ENCODE data around the gene HIPK2. TPM values are rescaled to one million over a fixed set of nuclear protein-coding genes. Genes with fewer than 3 reads are reported as not detected.

HIPK2 gene
- total and polyA plus RNA-seq, 10 of the 15 experiments (the other 5 are each of a cell fraction or from before 2014, with no cell fraction given): 1.7 to 39.0 (median 9.4) TPM

DNA sequence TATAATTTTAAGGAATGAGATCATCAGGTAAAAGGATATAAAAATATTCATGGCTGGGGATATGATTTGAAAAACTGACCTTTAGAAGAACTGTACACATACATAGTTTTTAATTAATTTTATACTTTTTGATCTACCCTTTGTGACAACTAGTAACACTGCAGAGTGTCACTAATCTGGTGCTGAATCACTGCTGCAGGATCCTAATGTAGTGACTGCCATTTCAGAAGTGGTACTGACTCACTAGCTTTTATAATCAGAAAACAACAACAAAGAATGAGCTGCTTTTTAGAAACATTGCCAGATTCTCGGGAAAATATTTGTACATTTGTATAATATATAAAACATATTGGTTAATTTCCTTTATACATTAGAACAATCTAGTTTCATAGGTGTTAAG lies 110.4 kb downstream of the HIPK2 start (continued):
- TF ChIP-seq, protein P1, sequence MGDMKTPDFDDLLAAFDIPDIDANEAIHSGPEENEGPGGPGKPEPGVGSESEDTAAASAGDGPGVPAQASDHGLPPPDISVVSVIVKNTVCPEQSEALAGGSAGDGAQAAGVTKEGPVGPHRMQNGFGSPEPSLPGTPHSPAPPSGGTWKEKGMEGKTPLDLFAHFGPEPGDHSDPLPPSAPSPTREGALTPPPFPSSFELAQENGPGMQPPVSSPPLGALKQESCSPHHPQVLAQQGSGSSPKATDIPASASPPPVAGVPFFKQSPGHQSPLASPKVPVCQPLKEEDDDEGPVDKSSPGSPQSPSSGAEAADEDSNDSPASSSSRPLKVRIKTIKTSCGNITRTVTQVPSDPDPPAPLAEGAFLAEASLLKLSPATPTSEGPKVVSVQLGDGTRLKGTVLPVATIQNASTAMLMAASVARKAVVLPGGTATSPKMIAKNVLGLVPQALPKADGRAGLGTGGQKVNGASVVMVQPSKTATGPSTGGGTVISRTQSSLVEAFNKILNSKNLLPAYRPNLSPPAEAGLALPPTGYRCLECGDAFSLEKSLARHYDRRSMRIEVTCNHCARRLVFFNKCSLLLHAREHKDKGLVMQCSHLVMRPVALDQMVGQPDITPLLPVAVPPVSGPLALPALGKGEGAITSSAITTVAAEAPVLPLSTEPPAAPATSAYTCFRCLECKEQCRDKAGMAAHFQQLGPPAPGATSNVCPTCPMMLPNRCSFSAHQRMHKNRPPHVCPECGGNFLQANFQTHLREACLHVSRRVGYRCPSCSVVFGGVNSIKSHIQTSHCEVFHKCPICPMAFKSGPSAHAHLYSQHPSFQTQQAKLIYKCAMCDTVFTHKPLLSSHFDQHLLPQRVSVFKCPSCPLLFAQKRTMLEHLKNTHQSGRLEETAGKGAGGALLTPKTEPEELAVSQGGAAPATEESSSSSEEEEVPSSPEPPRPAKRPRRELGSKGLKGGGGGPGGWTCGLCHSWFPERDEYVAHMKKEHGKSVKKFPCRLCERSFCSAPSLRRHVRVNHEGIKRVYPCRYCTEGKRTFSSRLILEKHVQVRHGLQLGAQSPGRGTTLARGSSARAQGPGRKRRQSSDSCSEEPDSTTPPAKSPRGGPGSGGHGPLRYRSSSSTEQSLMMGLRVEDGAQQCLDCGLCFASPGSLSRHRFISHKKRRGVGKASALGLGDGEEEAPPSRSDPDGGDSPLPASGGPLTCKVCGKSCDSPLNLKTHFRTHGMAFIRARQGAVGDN (IDR thresholded peaks at IDR 0.05): no peak
- no peak for TF ChIP-seq BHLHE40 (IDR thresholded peaks at IDR 0.05; ENCODE audit: borderline replicate concordance in 1 of 2, low read depth in 2 of 2, low read length in 1 of 2)
- no peak for TF ChIP-seq ZNF207 (IDR thresholded peaks at IDR 0.05; ENCODE audit: borderline replicate concordance)
- no peak for TF ChIP-seq JUNB (IDR thresholded peaks at IDR 0.05)
- TF ChIP-seq NFXL1 (IDR thresholded peaks at IDR 0.05; ENCODE audit: borderline replicate concordance): no peak

DNA sequence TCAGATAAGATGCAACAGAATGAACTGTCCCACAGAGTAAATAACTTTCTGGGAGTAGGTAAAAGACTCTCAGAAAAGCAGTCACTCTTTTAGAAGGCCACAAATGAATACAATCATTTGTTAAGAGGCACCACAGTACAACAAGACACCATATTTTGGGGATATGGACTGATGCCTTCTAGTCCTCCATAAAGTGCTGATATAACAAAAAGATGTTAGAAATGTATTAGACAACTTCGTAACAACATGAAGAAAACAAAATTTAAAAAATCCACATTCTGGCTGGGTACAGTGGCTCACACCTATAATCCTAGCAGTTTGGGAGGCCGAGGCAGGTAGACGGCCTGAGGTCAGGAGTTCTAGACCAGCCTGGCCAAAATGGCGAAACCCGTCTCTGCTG lies 111.3 kb downstream of the HIPK2 start:
- RAD21 ChIA-PET (ENCODE audit: unreplicated experiment): no interaction called here
- FAIRE-seq (no peak), ATAC-seq (no peak)
- TF ChIP-seq, protein P2, sequence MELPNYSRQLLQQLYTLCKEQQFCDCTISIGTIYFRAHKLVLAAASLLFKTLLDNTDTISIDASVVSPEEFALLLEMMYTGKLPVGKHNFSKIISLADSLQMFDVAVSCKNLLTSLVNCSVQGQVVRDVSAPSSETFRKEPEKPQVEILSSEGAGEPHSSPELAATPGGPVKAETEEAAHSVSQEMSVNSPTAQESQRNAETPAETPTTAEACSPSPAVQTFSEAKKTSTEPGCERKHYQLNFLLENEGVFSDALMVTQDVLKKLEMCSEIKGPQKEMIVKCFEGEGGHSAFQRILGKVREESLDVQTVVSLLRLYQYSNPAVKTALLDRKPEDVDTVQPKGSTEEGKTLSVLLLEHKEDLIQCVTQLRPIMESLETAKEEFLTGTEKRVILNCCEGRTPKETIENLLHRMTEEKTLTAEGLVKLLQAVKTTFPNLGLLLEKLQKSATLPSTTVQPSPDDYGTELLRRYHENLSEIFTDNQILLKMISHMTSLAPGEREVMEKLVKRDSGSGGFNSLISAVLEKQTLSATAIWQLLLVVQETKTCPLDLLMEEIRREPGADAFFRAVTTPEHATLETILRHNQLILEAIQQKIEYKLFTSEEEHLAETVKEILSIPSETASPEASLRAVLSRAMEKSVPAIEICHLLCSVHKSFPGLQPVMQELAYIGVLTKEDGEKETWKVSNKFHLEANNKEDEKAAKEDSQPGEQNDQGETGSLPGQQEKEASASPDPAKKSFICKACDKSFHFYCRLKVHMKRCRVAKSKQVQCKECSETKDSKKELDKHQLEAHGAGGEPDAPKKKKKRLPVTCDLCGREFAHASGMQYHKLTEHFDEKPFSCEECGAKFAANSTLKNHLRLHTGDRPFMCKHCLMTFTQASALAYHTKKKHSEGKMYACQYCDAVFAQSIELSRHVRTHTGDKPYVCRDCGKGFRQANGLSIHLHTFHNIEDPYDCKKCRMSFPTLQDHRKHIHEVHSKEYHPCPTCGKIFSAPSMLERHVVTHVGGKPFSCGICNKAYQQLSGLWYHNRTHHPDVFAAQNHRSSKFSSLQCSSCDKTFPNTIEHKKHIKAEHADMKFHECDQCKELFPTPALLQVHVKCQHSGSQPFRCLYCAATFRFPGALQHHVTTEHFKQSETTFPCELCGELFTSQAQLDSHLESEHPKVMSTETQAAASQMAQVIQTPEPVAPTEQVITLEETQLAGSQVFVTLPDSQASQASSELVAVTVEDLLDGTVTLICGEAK (IDR thresholded peaks at IDR 0.05; ENCODE audit: borderline replicate concordance): no peak
- TF ChIP-seq NFIC (IDR thresholded peaks at IDR 0.05; ENCODE audit: low read depth, low read length) (no peak), SPI1 (IDR thresholded peaks at IDR 0.05; ENCODE audit: borderline replicate concordance, insufficient read depth, low read depth, low read length) (no peak), MXI1 (IDR thresholded peaks at IDR 0.05; ENCODE audit: low read depth, low read length) (no peak), CHD1 (IDR thresholded peaks at IDR 0.05; ENCODE audit: low read depth, low read length) (no peak), YBX1 (IDR thresholded peaks at IDR 0.05) (no peak), ZNF217 (IDR thresholded peaks at IDR 0.05) (no peak), RAD21 (IDR thresholded peaks at IDR 0.05; ENCODE audit: insufficient read depth, low read depth, low read length) (no peak)
- TF ChIP-seq, protein P3, sequence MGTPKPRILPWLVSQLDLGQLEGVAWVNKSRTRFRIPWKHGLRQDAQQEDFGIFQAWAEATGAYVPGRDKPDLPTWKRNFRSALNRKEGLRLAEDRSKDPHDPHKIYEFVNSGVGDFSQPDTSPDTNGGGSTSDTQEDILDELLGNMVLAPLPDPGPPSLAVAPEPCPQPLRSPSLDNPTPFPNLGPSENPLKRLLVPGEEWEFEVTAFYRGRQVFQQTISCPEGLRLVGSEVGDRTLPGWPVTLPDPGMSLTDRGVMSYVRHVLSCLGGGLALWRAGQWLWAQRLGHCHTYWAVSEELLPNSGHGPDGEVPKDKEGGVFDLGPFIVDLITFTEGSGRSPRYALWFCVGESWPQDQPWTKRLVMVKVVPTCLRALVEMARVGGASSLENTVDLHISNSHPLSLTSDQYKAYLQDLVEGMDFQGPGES (IDR thresholded peaks at IDR 0.05): no peak

More for the DNA sequence above, 111.3 kb downstream of the HIPK2 start:
- ChIA-PET CTCF (interaction anchor here (0.7 to 10.0 kb wide), 4 partner anchors 20 to 308 kb away, joined by 3 to 85 read pairs (median 3); no protein-coding TSS in a partner anchor), SMC1A (ENCODE audit: uncharacterized antibody, unreplicated experiment) (interaction anchor here (0.7 to 1.3 kb wide), 4 partner anchors 10 to 19 kb away, joined by 3 to 5 read pairs (median 3); no protein-coding TSS in a partner anchor), POLR2A (no interaction called here)
- Histone ChIP-seq H3K36me3 (ENCODE audit: control insufficient read depth in 2 of 2, insufficient read depth in 2 of 2, low read length in 1 of 2) (peaks cover 0 to 2% of the 10 kb centered on the region in 2 experiments; a peak in 1 of 4 replicates), H3K27ac (ENCODE audit: control insufficient read depth, insufficient read depth) (no peak overlapping the region), H2AFZ (ENCODE audit: control insufficient read depth, low read depth, low read length) (no peak overlapping the region), H3K4me1 (ENCODE audit: control insufficient read depth, insufficient read depth, low read length) (no peaks in the 10 kb centered on the region), H3K4me3 (no peak overlapping the region), H3K79me2 (ENCODE audit: control insufficient read depth, insufficient read depth, low read length) (no peaks in the 10 kb centered on the region), H3K4me2 (ENCODE audit: control insufficient read depth, insufficient read depth) (no peak overlapping the region), H3K9me3 (replicated peaks; ENCODE audit: control insufficient read depth, insufficient read depth, low read length) (no peaks in the 10 kb centered on the region), H4K20me1 (ENCODE audit: control insufficient read depth, insufficient read depth) (no peaks in the 10 kb centered on the region), H3K9ac (ENCODE audit: control insufficient read depth, insufficient read depth, low read length) (no peak overlapping the region), H3K27me3 (replicated peaks in 1 of 2; ENCODE audit: control insufficient read depth in 2 of 2, insufficient read depth in 2 of 2, low read length in 1 of 2) (no peaks in the 10 kb centered on the region)
- intact Hi-C loops (cut with micrococcal nuclease; ENCODE audit: unreplicated experiment): no loop called here
- DNase-seq (ENCODE audit: low read depth, low spot score): no peak
- BruUV-seq (replicated peaks): no TSS peak
- in situ Hi-C loops (cut with MboI): no loop called here
- 92% methylated on average over 5 of the region's 5 CpGs for WGBS (ENCODE audit: insufficient coverage, insufficient replicate concordance, low lambda C conversion rate, missing lambda C conversion rate)

Data from GM12878 (cell line).